ENCODE results near the gene KCTD16.

DNA sequence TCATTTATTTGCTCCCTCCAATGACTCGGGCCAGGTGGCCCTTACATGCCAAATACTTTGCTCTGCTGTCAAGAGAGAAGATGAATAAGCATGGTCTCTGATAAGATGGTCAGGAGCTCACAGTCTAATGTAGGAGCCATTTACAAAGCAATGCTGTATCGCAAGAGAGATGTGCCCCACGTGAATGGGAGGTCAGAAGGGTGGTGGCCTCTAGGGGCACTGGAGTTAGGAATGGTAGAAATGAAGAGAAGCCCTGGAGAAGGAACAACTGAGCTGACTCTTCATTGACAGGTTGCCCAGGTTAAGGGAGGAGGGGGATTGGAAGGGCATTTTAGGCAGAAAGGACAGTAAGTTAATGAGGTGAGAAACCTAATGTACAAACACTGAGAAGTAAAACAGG is 286.5 kb downstream of the KCTD16 start:
- TF ChIP-seq, protein P1, sequence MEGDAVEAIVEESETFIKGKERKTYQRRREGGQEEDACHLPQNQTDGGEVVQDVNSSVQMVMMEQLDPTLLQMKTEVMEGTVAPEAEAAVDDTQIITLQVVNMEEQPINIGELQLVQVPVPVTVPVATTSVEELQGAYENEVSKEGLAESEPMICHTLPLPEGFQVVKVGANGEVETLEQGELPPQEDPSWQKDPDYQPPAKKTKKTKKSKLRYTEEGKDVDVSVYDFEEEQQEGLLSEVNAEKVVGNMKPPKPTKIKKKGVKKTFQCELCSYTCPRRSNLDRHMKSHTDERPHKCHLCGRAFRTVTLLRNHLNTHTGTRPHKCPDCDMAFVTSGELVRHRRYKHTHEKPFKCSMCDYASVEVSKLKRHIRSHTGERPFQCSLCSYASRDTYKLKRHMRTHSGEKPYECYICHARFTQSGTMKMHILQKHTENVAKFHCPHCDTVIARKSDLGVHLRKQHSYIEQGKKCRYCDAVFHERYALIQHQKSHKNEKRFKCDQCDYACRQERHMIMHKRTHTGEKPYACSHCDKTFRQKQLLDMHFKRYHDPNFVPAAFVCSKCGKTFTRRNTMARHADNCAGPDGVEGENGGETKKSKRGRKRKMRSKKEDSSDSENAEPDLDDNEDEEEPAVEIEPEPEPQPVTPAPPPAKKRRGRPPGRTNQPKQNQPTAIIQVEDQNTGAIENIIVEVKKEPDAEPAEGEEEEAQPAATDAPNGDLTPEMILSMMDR (IDR thresholded peaks at IDR 0.05), result no peak
- no peak for TF ChIP-seq POLR2A (IDR thresholded peaks at IDR 0.05)

All from heart left ventricle (tissue), 13 donors.